GM23338 (cell line): ENCODE data around the gene C18orf32. TPM values are rescaled to one million over a fixed set of nuclear protein-coding genes. Genes with fewer than 3 reads are reported as not detected.

Source experiments
- ATAC-seq: fragments of 200-7000 bp; cut with Tn5 transposase; 3 replicates; pipeline ENCODE4 v1.9.1; 2020
- DNase-seq: peaks from one replicate; pipeline ENCODE4 v3.0.0-alpha.2; 2015; ENCODE audit warnings: low spot score
- H2AFZ ChIP-seq: fragments of 200-600 bp; sonication (generic); 2 replicates; pipeline ENCODE4 v1.8.0; 2016; ENCODE audit warnings: antibody characterized with exemption, mild to moderate bottlenecking, moderate library complexity
- H3F3A ChIP-seq: fragments of 200-600 bp; sonication (generic); replicated peaks from 2 replicates; pipeline ENCODE4 v1.8.0; 2017; ENCODE audit warnings: antibody characterized with exemption, mixed run types, low read depth
- H3K27ac ChIP-seq: fragments of 200-600 bp; sonication (generic); 2 replicates; pipeline ENCODE4 v1.6.1; 2016; ENCODE audit warnings: low read depth
- H3K27me3 ChIP-seq: fragments of 200-600 bp; sonication (generic); 2 replicates; pipeline ENCODE4 v1.8.0; 2016; ENCODE audit warnings: mild to moderate bottlenecking, mixed run types, moderate library complexity; ENCODE audit not compliant: insufficient read depth
- H3K36me3 ChIP-seq: fragments of 200-600 bp; sonication (generic); 2 replicates; pipeline ENCODE4 v1.8.0; 2016; ENCODE audit warnings: mild to moderate bottlenecking; ENCODE audit not compliant: insufficient read depth
- H3K4me1 ChIP-seq: fragments of 200-600 bp; sonication (generic); 2 replicates; pipeline ENCODE4 v1.8.0; 2016; ENCODE audit warnings: mild to moderate bottlenecking, moderate library complexity; ENCODE audit not compliant: insufficient read depth
- H3K4me2 ChIP-seq: fragments of 200-600 bp; sonication (generic); 2 replicates; pipeline ENCODE4 v1.7.1; 2017; ENCODE audit warnings: mixed run types
- H3K4me3 ChIP-seq: fragments of 200-600 bp; sonication (generic); 2 replicates; pipeline ENCODE4 v1.6.1; 2016; ENCODE audit warnings: mixed run types
- H3K79me2 ChIP-seq: fragments of 200-600 bp; sonication (generic); replicated peaks from 2 replicates; pipeline ENCODE4 v1.8.0; 2017; ENCODE audit warnings: mild to moderate bottlenecking; ENCODE audit not compliant: insufficient read depth
- H3K9me2 ChIP-seq: fragments of 200-600 bp; sonication (generic); 2 replicates; pipeline ENCODE4 v1.8.0; 2017; ENCODE audit not compliant: insufficient read depth
- H4K20me1 ChIP-seq: fragments of 200-600 bp; sonication (generic); replicated peaks from 2 replicates; pipeline ENCODE4 v1.8.0; 2017; ENCODE audit warnings: mild to moderate bottlenecking; ENCODE audit not compliant: insufficient read depth
- H3K27ac Mint-ChIP-seq: 2 replicates; pipeline ENCODE4 v1.8.0; 2020; ENCODE audit warnings: inconsistent platforms, mild to moderate bottlenecking, moderate library complexity, mixed read lengths
- H3K27me3 Mint-ChIP-seq: 3 replicates; pipeline ENCODE4 v1.8.0; 2022; ENCODE audit warnings: low read depth, mild to moderate bottlenecking, moderate library complexity, mixed read lengths, inconsistent platforms; ENCODE audit not compliant: insufficient read depth, poor library complexity
- H3K36me3 Mint-ChIP-seq: 3 replicates; pipeline ENCODE4 v1.8.0; 2021; ENCODE audit warnings: low read depth, mild to moderate bottlenecking, inconsistent platforms, moderate library complexity, mixed read lengths
- H3K4me1 Mint-ChIP-seq: 3 replicates; pipeline ENCODE4 v1.8.0; 2020; ENCODE audit warnings: mild to moderate bottlenecking, inconsistent platforms, mixed read lengths
- H3K4me3 Mint-ChIP-seq: 3 replicates; pipeline ENCODE4 v1.8.0; 2021; ENCODE audit warnings: moderate library complexity, mild to moderate bottlenecking, inconsistent platforms, mixed read lengths
- H3K9me3 Mint-ChIP-seq: 3 replicates; pipeline ENCODE4 v1.8.0; 2020; ENCODE audit warnings: moderate library complexity, mild to moderate bottlenecking, inconsistent platforms, mixed read lengths
- CREB1 ChIP-seq: fragments of 250-450 bp; sonication (Bioruptor Pico); IDR thresholded peaks from 2 replicates; pipeline ENCODE4 v1.5.0; 2020; ENCODE audit warnings: low read depth, mild to moderate bottlenecking, moderate library complexity
- CTCF ChIP-seq, 2 experiments: fragments of 200-600 bp in 1 of 2; sonication (generic) in 1 of 2; conservative IDR thresholded peaks; 2 replicates each; pipeline versions ENCODE4 v1.5.1 to v1.6.1; 2016 to 2017; ENCODE audit warnings: antibody characterized with exemption in 2 of 2, low read depth in 2 of 2, mild to moderate bottlenecking in 2 of 2, moderate library complexity in 1 of 2
- ETS1 ChIP-seq: IDR thresholded peaks from 2 replicates; pipeline ENCODE4 v1.6.1; 2016; ENCODE audit warnings: antibody characterized with exemption
- EZH2 ChIP-seq: fragments of 200-600 bp; sonication (generic); IDR thresholded peaks from one replicate; pipeline ENCODE4 v1.8.0; 2017; ENCODE audit warnings: antibody characterized with exemption, mild to moderate bottlenecking, low read depth; ENCODE audit not compliant: unreplicated experiment
- EZH2phosphoT487 ChIP-seq: fragments of 200-600 bp; sonication (generic); IDR thresholded peaks from one replicate; pipeline ENCODE4 v1.8.1; 2018; ENCODE audit warnings: antibody characterized with exemption; ENCODE audit not compliant: unreplicated experiment
- JUNB ChIP-seq: IDR thresholded peaks from one replicate; pipeline ENCODE4 v1.6.1; 2016; ENCODE audit warnings: antibody characterized with exemption; ENCODE audit not compliant: unreplicated experiment
- NANOG ChIP-seq: IDR thresholded peaks from 2 replicates; pipeline ENCODE4 v1.6.1; 2016; ENCODE audit warnings: antibody characterized with exemption, borderline replicate concordance
- POLR2AphosphoS5 ChIP-seq: IDR thresholded peaks from 2 replicates; pipeline ENCODE4 v1.6.1; 2016; ENCODE audit warnings: antibody characterized with exemption, low read depth
- REST ChIP-seq: IDR thresholded peaks from one replicate; pipeline ENCODE4 v1.6.1; 2018; ENCODE audit warnings: antibody characterized with exemption; ENCODE audit not compliant: unreplicated experiment
- STAT1 ChIP-seq: IDR thresholded peaks from one replicate; pipeline ENCODE4 v1.6.1; 2016; ENCODE audit warnings: antibody characterized with exemption; ENCODE audit not compliant: unreplicated experiment
- ZNF114 ChIP-seq: fragments of 250-450 bp; sonication (Bioruptor Pico); IDR thresholded peaks from 2 replicates; pipeline ENCODE4 v1.5.0; 2020; ENCODE audit warnings: mild to moderate bottlenecking, moderate library complexity
- ZNF331 ChIP-seq: fragments of 250-450 bp; sonication (Bioruptor Pico); IDR thresholded peaks from 2 replicates; pipeline ENCODE4 v1.5.0; 2020; ENCODE audit warnings: low read depth, mild to moderate bottlenecking, moderate library complexity
- ZNF462 ChIP-seq: fragments of 250-450 bp; sonication (Bioruptor Pico); IDR thresholded peaks from 2 replicates; pipeline ENCODE4 v1.5.0; 2020; ENCODE audit warnings: mild to moderate bottlenecking, moderate library complexity
- polyA plus RNA-seq: library from polyadenylated mRNA; unstranded; fragments of >200 nt; fragmentation: Nextera tagmentation; extraction: Ambion mirVana; gene quantifications from 2 replicates; pipeline ENCODE4 v1.2.1, GENCODE V29; 2016
- total RNA-seq: library from RNA; depleted of rRNA; stranded (reverse); fragments of >200 nt; shearing (Covaris generic); gene quantifications from 2 replicates; pipeline ENCODE4 v1.2.3, GENCODE V29; 2014

Gene C18orf32
- total and polyA plus RNA-seq, 2 experiments from 2014 or later = 25.3 to 72.4 TPM

GRCh38 chr18:49490246-49490762, 3.3 kb upstream of the C18orf32 start:
- Mint-ChIP-seq H3K4me1 (peaks cover 54% of the 10 kb centered on the region), H3K9me3 (no peaks in the 10 kb centered on the region), H3K27ac (peak overlapping the region; percentile 99), H3K36me3 (peaks cover 52% of the 10 kb centered on the region), H3K27me3 (peaks cover 24% of the 10 kb centered on the region), H3K4me3 (peak overlapping the region; percentile 96)
- Histone ChIP-seq H3K4me1 (peaks cover 29% of the 10 kb centered on the region), H3K4me2 (peak overlapping the region; percentile 87), H3K9me2 (no peaks in the 10 kb centered on the region), H3K36me3 (peaks cover 36% of the 10 kb centered on the region), H3K27ac (peak overlapping the region; percentile 70), H3F3A (peaks cover 45% of the 10 kb centered on the region), H3K4me3 (peak overlapping the region; percentile 64), H3K79me2 (peaks cover 38% of the 10 kb centered on the region), H2AFZ (no peak overlapping the region), H4K20me1 (peaks cover 17% of the 10 kb centered on the region), H3K27me3 (no peaks in the 10 kb centered on the region)
- no peak for ATAC-seq
- TF ChIP-seq ZNF462 (CRISPR knock-in tag) (no peak), ZNF331 (CRISPR knock-in tag) (no peak), CREB1 (CRISPR knock-in tag) (no peak), EZH2 (no peak), NANOG (no peak), ZNF114 (no peak), EZH2phosphoT487 (no peak), STAT1 (no peak), CTCF (conservative IDR thresholded peaks at IDR 0.05; ENCODE audit: low read depth in 2 of 2) (no peak), JUNB (no peak), ETS1 (no peak), POLR2AphosphoS5 (no peak), REST (no peak)
- DNase-seq = no peak
